SK-N-SH (cell line): Measurements from ENCODE around the gene OLFM2. TPM values are rescaled to one million over a fixed set of nuclear protein-coding genes. Genes with fewer than 3 reads are reported as not detected.

Experiments
- CTCF ChIA-PET: fragments of 300-600, 350-600 bp; formaldehyde crosslinking; extraction: SDS; loops from one replicate; lab custom pipeline; 2021; lab: Yijun Ruan, JAX
- POLR2A ChIA-PET: fragments of 350-600 bp; sonication (Branson Sonifier 250); formaldehyde crosslinking; extraction: SDS; loops from one replicate; lab custom pipeline; 2020; ENCODE audit warnings: antibody characterized with exemption, inconsistent platforms; lab: Yijun Ruan, JAX
- DNase-seq: peaks from one replicate; pipeline ENCODE4 v3.0.0; 2012
- H2AFZ ChIP-seq: fragments of 200-600 bp; sonication (generic); 2 replicates; pipeline ENCODE4 v1.8.1; 2016; ENCODE audit warnings: antibody characterized with exemption, mild to moderate bottlenecking, low read depth
- H3F3A ChIP-seq: fragments of 200-600 bp; sonication (generic); replicated peaks from 2 replicates; pipeline ENCODE3; 2016; ENCODE audit warnings: antibody characterized with exemption, mild to moderate bottlenecking; ENCODE audit not compliant: insufficient read depth
- H3K27ac ChIP-seq, 2 experiments: fragments of 200-500 bp in 1 of 2; fragments of 200-600 bp in 1 of 2; sonication (Bioruptor generic) in 1 of 2; sonication (generic), shearing (Covaris generic) in 1 of 2; 2 replicates each; pipeline versions ENCODE4 v1.5.1 to v1.6.1; 2014 to 2016; ENCODE audit warnings: low read depth in 2 of 2, inconsistent platforms in 1 of 2, low read length in 1 of 2, mild to moderate bottlenecking in 1 of 2, mixed read lengths in 1 of 2
- H3K27me3 ChIP-seq: fragments of 200-600 bp; sonication (generic), shearing (Covaris generic); 2 replicates; pipeline ENCODE4 v1.6.1; 2016; ENCODE audit warnings: mixed run types; ENCODE audit not compliant: insufficient read depth
- H3K36me3 ChIP-seq, 2 experiments: fragments of 200-500 bp in 1 of 2; fragments of 200-600 bp in 1 of 2; sonication (Bioruptor generic) in 1 of 2; sonication (generic) in 1 of 2; replicated peaks in 1 of 2; 2 replicates each; pipeline versions ENCODE3 to v1.5.1; 2014 to 2016; ENCODE audit warnings: low read length in 1 of 2, mild to moderate bottlenecking in 1 of 2; ENCODE audit not compliant: insufficient read depth in 2 of 2, control insufficient read depth in 1 of 2
- H3K4me1 ChIP-seq, 2 experiments: fragments of 200-500 bp in 1 of 2; fragments of 200-600 bp in 1 of 2; sonication (Bioruptor generic) in 1 of 2; sonication (generic), shearing (Covaris generic) in 1 of 2; 2 replicates each; pipeline versions ENCODE4 v1.5.1 to v1.6.1; 2014 to 2016; ENCODE audit warnings: low read depth in 1 of 2, low read length in 1 of 2, mixed run types in 1 of 2; ENCODE audit not compliant: insufficient read depth in 2 of 2, control insufficient read depth in 1 of 2
- H3K4me2 ChIP-seq: fragments of 200-600 bp; sonication (generic), shearing (Covaris generic); 2 replicates; pipeline ENCODE4 v1.6.1; 2017; ENCODE audit warnings: mixed run types
- H3K4me3 ChIP-seq, 2 experiments: fragments of 200-500 bp in 1 of 2; fragments of 200-600 bp in 1 of 2; sonication (Bioruptor generic) in 1 of 2; sonication (generic), shearing (Covaris generic) in 1 of 2; 2 replicates each; pipeline versions ENCODE4 v1.5.1 to v1.8.1; 2014 to 2016; ENCODE audit warnings: low read depth in 2 of 2, inconsistent platforms in 1 of 2, low read length in 1 of 2, mild to moderate bottlenecking in 1 of 2, mixed read lengths in 1 of 2, moderate library complexity in 1 of 2
- H3K79me2 ChIP-seq: fragments of 200-600 bp; sonication (generic); 2 replicates; pipeline ENCODE4 v1.8.1; 2017; ENCODE audit warnings: mild to moderate bottlenecking; ENCODE audit not compliant: insufficient read depth
- H3K9ac ChIP-seq: fragments of 200-600 bp; sonication (generic); 2 replicates; pipeline ENCODE4 v1.6.1; 2017; ENCODE audit warnings: mixed run types
- H3K9me2 ChIP-seq: fragments of 200-600 bp; sonication (generic); 2 replicates; pipeline ENCODE4 v1.6.1; 2017; ENCODE audit warnings: mixed run types
- H3K9me3 ChIP-seq: fragments of 200-600 bp; sonication (generic); 2 replicates; pipeline ENCODE4 v1.6.1; 2017; ENCODE audit warnings: mixed run types, mild to moderate bottlenecking, moderate library complexity
- H4K20me1 ChIP-seq: fragments of 200-600 bp; sonication (generic); 2 replicates; pipeline ENCODE4 v1.6.1; 2017; ENCODE audit warnings: mild to moderate bottlenecking, mixed run types; ENCODE audit not compliant: insufficient read depth
- EZH2phosphoT487 ChIP-seq: fragments of 200-600 bp; sonication (generic); IDR thresholded peaks from 2 replicates; pipeline ENCODE4 v1.6.1; 2017; ENCODE audit warnings: low read depth, mixed run types, mild to moderate bottlenecking, antibody characterized with exemption, moderate library complexity, borderline replicate concordance
- FOXJ3 ChIP-seq: sonication (generic); formaldehyde crosslinking; IDR thresholded peaks from 2 replicates; pipeline ENCODE4 v1.5.1; 2020; ENCODE audit warnings: mild to moderate bottlenecking, missing genetic modification reagents
- GABPA ChIP-seq: IDR thresholded peaks from 2 replicates; pipeline ENCODE4 v1.4.0; 2012; ENCODE audit warnings: low read depth, mild to moderate bottlenecking
- GATA2 ChIP-seq: sonication (generic); formaldehyde crosslinking; IDR thresholded peaks from 2 replicates; pipeline ENCODE4 v1.5.0; 2020; ENCODE audit warnings: mild to moderate bottlenecking, missing genetic modification reagents
- MEF2A ChIP-seq: IDR thresholded peaks from 2 replicates; pipeline ENCODE4 v1.4.0; 2012; ENCODE audit warnings: low read depth, borderline replicate concordance
- NFIC ChIP-seq: IDR thresholded peaks from 2 replicates; pipeline ENCODE4 v1.4.0; 2012; ENCODE audit warnings: borderline replicate concordance
- NRF1 ChIP-seq: IDR thresholded peaks from 2 replicates; pipeline ENCODE4 v1.6.1; 2012; ENCODE audit warnings: low read depth, mild to moderate bottlenecking, low read length
- RCOR1 ChIP-seq: fragments of 150-350 bp; IDR thresholded peaks from 2 replicates; pipeline ENCODE4 v1.6.1; 2017; ENCODE audit warnings: antibody characterized with exemption, low read length
- RFX5 ChIP-seq: IDR thresholded peaks from 2 replicates; pipeline ENCODE4 v1.6.1; 2012; ENCODE audit warnings: mild to moderate bottlenecking, improper control_type of control experiment, low read length
- RXRA ChIP-seq: IDR thresholded peaks from 2 replicates; pipeline ENCODE4 v1.4.0; 2012; ENCODE audit warnings: low read depth, mild to moderate bottlenecking, borderline replicate concordance
- SIN3A ChIP-seq: IDR thresholded peaks from 2 replicates; pipeline ENCODE4 v1.6.1; 2012; ENCODE audit warnings: low read depth, mild to moderate bottlenecking, low read length, moderate library complexity, borderline replicate concordance
- WGBS: methylation state at CpG from one replicate; pipeline ENCODE4 v1.1.6; 2017; ENCODE audit warnings: low lambda C conversion rate; 5-methylcytosine and 5-hydroxymethylcytosine counted together
- polyA plus RNA-seq, 3 experiments: library from polyadenylated mRNA; depleted of rRNA; stranded (reverse); fragments of >200 nt; gene quantifications; 2 replicates each; pipeline ENCODE4 v1.2.3, GENCODE V29; 2012
- TF ChIP-seq, protein P1 (sequence below): IDR thresholded peaks from 2 replicates; pipeline ENCODE4 v1.4.0; 2012; ENCODE audit warnings: low read depth
- TF ChIP-seq, protein P2 (sequence below): IDR thresholded peaks from 2 replicates; pipeline ENCODE4 v1.4.0; 2012; ENCODE audit warnings: low read depth, borderline replicate concordance

Gene OLFM2
- polyA plus RNA-seq, 1 of the 3 experiments (the other 2 are of a cell fraction) = 10.7 TPM

DNA sequence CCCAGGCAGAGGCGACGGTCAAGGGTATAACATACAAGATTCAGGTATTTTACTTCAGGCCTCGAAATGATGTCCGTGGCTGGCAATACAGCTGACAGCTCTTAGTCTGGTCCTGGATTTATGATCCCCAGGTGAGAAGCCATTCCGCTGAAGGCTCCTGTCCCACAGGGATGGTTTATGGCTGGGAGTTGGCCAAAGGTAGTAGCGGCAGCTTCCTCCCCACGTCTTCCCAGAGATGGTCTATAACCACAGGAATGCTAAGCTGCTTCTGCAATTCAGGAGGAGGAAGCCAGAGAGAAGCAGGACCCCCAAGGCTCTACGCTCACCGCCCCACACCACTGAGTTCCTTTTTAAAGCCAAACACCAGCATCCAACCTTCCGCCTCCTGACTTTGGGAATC lies 27.1 kb downstream of the OLFM2 start:
- ChIA-PET CTCF (no interaction called here), POLR2A (no interaction called here)
- no peak for DNase-seq
- TF ChIP-seq, protein P1, sequence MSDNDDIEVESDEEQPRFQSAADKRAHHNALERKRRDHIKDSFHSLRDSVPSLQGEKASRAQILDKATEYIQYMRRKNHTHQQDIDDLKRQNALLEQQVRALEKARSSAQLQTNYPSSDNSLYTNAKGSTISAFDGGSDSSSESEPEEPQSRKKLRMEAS = no peak
- no peak for TF ChIP-seq SIN3A
- TF ChIP-seq FOXJ3 = no peak
- no peak for TF ChIP-seq RCOR1
- no peak for TF ChIP-seq GATA2
- TF ChIP-seq, protein P2, sequence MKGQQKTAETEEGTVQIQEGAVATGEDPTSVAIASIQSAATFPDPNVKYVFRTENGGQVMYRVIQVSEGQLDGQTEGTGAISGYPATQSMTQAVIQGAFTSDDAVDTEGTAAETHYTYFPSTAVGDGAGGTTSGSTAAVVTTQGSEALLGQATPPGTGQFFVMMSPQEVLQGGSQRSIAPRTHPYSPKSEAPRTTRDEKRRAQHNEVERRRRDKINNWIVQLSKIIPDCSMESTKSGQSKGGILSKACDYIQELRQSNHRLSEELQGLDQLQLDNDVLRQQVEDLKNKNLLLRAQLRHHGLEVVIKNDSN = no peak
- no peak for TF ChIP-seq RFX5
- TF ChIP-seq EZH2phosphoT487 = no peak
- no peak for TF ChIP-seq NRF1
- no peak for TF ChIP-seq GABPA
- TF ChIP-seq RXRA = no peak
- no peaks in the 10 kb centered on the region for H3K79me2 ChIP-seq
- H3K9me3 ChIP-seq = no peaks in the 10 kb centered on the region
- H3K36me3 ChIP-seq = no peaks in the 10 kb centered on the region
- H3K9me2 ChIP-seq = no peaks in the 10 kb centered on the region
- no peak overlapping the region for H3K9ac ChIP-seq
- no peaks in the 10 kb centered on the region for H3F3A ChIP-seq
- H3K4me1 ChIP-seq = peaks cover 0 to 8% of the 10 kb centered on the region in 2 experiments; a peak in 1 of 4 replicates
- no peak overlapping the region for H2AFZ ChIP-seq
- no peak overlapping the region for H3K4me3 ChIP-seq
- H3K4me2 ChIP-seq = no peak overlapping the region
- no peaks in the 10 kb centered on the region for H3K27me3 ChIP-seq
- no peak overlapping the region for H3K27ac ChIP-seq
- no peaks in the 10 kb centered on the region for H4K20me1 ChIP-seq
- WGBS = 80% methylated on average over 10 of the region's 10 CpGs

DNA sequence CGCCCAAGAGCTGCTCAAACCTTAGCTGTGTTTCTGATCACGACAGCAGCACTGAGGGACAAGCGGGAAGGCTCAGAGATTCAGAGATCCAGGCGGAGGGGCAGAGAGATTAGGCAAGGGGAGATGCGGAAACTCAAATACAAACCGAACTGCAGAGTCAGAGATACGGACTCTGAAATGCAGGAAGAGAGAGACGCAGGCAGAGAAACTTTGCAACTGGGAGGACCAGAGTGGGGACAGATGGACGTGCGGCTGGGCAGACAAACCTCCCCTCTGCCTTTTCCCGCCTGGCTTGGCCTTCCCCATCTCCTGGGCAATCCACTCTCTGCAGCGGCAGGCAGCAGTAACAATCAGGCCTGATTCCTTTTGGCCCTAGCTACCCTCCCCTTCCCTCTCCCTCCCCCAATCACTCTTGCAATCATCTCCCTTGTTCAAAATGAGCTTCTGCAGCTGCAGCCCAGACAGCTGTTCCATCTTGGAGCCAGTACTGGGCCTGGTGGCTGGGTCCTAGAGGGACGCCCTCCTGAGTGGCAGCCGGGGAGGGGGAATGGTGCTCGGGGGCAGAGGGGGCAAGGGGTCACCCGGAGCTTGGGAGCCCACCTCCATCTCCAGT lies 29.7 kb downstream of the OLFM2 start:
- CTCF ChIA-PET = interaction anchor here (1.0 kb wide), 1 partner anchor 482 kb away, joined by 4 read pairs; no protein-coding TSS in a partner anchor
- Histone ChIP-seq H2AFZ (no peak overlapping the region), H3K4me1 (no peaks in the 10 kb centered on the region), H3K27me3 (no peaks in the 10 kb centered on the region), H3K27ac (no peak overlapping the region), H3F3A (no peaks in the 10 kb centered on the region), H3K9me2 (no peaks in the 10 kb centered on the region), H3K79me2 (no peaks in the 10 kb centered on the region), H3K36me3 (no peaks in the 10 kb centered on the region), H3K9ac (no peak overlapping the region), H3K4me3 (no peak overlapping the region), H4K20me1 (no peaks in the 10 kb centered on the region), H3K9me3 (no peaks in the 10 kb centered on the region), H3K4me2 (no peak overlapping the region)
- POLR2A ChIA-PET = no interaction called here
- TF ChIP-seq EZH2phosphoT487 = no peak
- TF ChIP-seq NFIC = no peak
- no peak for TF ChIP-seq MEF2A
- peak; percentile 31 for DNase-seq
- 80% methylated on average over 14 of the region's 16 CpGs for WGBS
